GM18861 (cell line): ENCODE measurements around the gene ATP8A2.
"Not testable (repeated sequence)": the region's sequence is repeated elsewhere in the genome, so short reads cannot be mapped to it uniquely, and the experiment has no call there.

ENCODE experiments used
- ATAC-seq: cut with Tn5 transposase; IDR thresholded peaks from one replicate; pipeline ENCODE4 v1.9.1; 2021; ENCODE audit not compliant: unreplicated experiment

Gene ATP8A2

GRCh38 chr13:25795277-25795676 is 423.5 kb downstream of the ATP8A2 start:
- no peak for ATAC-seq

- no peak for ATAC-seq
Observed at GRCh38 chr13:25796474-25796873, 424.7 kb downstream of the ATP8A2 start.

- ATAC-seq: no peak
Observed at GRCh38 chr13:25798998-25799397, 427.2 kb downstream of the ATP8A2 start.

- no peak for ATAC-seq
Observed at GRCh38 chr13:25800523-25800922, 428.7 kb downstream of the ATP8A2 start.

GRCh38 chr13:25802579-25802978 is 430.8 kb downstream of the ATP8A2 start:
- ATAC-seq: no peak

- ATAC-seq: no peak
Observed at GRCh38 chr13:25803641-25804040, 431.9 kb downstream of the ATP8A2 start.

- peak; percentile 62 for ATAC-seq
Observed at GRCh38 chr13:25806264-25806974, 434.6 kb downstream of the ATP8A2 start.

- no peak for ATAC-seq
Observed at GRCh38 chr13:25807562-25807961, 435.8 kb downstream of the ATP8A2 start.

- ATAC-seq: no peak
Observed at GRCh38 chr13:25811506-25811905, 439.7 kb downstream of the ATP8A2 start.

GRCh38 chr13:25816239-25816638 is 444.5 kb downstream of the ATP8A2 start:
- no peak for ATAC-seq

- no peak for ATAC-seq
Observed at GRCh38 chr13:25819856-25820530, 448.2 kb downstream of the ATP8A2 start.

- ATAC-seq: no peak
Observed at GRCh38 chr13:25821776-25822175, 450.0 kb downstream of the ATP8A2 start.

- not testable (repeated sequence) for ATAC-seq
Observed at GRCh38 chr13:25827221-25827620, 455.4 kb downstream of the ATP8A2 start.

- ATAC-seq: no peak
Observed at GRCh38 chr13:25827831-25828465, 456.2 kb downstream of the ATP8A2 start.

GRCh38 chr13:25833761-25834160 is 462.0 kb downstream of the ATP8A2 start:
- ATAC-seq: no peak

GRCh38 chr13:25836574-25837336 is 465.0 kb downstream of the ATP8A2 start:
- ATAC-seq: no peak

- no peak for ATAC-seq
Observed at GRCh38 chr13:25839371-25839770, 467.6 kb downstream of the ATP8A2 start.

GRCh38 chr13:25840261-25840660 is 468.5 kb downstream of the ATP8A2 start:
- no peak for ATAC-seq

GRCh38 chr13:25840931-25841330 is 469.2 kb downstream of the ATP8A2 start:
- ATAC-seq: no peak

- no peak for ATAC-seq
Observed at GRCh38 chr13:25843692-25844091, 471.9 kb downstream of the ATP8A2 start.
